Fibroblast of the aortic adventitia (primary cell): ENCODE measurements around the gene SLIT1. TPM values are rescaled to one million over a fixed set of nuclear protein-coding genes. Genes with fewer than 3 reads are reported as not detected.

Experiments
- DNase-seq: peaks from one replicate; pipeline ENCODE4 v3.0.0-alpha.2; 2010; ENCODE audit warnings: low read depth
- H3K4me3 ChIP-seq: 2 replicates; pipeline ENCODE4 v1.5.1; 2011; ENCODE audit warnings: low read depth, mild to moderate bottlenecking, control low read depth, low read length, moderate library complexity
- CTCF ChIP-seq: IDR thresholded peaks from 2 replicates; pipeline ENCODE4 v1.5.1; 2011; ENCODE audit warnings: mild to moderate bottlenecking, low read length, control low read depth, inconsistent platforms; ENCODE audit not compliant: insufficient read depth
- total RNA-seq: library from RNA; depleted of rRNA; stranded (reverse); fragments of >200 nt; gene quantifications from 2 replicates; pipeline ENCODE4 v1.2.3, GENCODE V29; 2012; ENCODE audit warnings: low replicate concordance

SLIT1 gene
- total RNA-seq, 1 donor: 0.09 TPM

DNA sequence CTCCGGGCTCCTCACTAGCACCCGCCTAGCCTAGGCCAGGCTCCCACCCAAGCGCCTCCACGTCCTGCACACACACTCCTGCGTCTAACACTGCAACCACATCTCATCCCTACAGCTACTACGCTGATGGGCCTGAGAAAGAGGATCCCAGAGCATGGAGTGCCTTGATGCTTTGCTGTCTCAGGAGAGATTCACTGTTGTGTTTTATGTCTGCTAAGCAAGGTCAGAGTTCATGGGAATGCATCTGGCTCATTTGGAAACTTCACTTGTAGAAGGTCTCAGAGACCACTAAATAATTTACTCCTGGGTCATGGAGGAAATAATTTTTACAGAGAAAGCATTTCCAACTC is 88.7 kb downstream of the SLIT1 start:
- TF ChIP-seq CTCF: no peak
- DNase-seq: no peak
- no peak overlapping the region for H3K4me3 ChIP-seq

DNA sequence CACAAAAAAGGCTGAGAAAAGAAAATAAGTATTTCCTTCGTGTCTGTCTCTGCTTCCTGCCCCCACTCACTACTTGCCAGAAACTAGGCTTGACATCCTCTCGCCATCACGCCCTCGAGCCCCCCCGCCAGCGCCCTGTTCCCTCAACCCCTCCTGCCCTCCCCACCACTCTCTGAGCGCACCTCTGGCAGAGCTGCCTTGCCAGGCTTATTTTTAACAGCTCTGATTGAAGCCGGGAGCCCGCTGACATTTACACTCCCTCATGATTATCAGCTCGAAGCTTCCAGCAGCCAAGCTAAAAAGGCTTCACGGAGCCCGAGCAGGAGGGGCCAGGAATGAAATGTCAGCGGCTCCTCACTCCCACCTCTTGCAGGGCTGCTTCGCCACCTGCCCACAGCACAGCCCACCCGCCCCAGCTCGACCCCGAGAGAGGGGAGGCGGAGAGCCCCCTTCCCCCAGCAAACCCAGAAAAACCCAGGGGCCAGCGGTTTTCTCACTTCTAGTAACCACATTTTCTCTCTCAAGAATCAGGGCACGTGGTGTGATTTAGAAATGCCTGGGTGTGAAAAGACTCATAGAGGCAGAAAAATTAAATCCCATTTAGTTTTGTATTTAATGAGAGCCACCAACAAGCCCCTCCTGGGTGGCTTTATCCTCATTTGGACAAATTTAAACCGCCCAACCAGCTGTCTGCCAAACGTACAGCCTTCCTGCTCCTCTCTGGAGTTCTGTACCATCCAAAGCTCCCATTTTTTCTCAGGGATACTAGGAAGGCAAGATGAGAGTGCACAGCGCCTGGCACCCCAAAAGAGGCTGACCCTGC is 89.3 kb downstream of the SLIT1 start:
- H3K4me3 ChIP-seq: no peak overlapping the region
- TF ChIP-seq CTCF: no peak
- no peak for DNase-seq

GRCh38 chr10:97095701-97096260 is 90.0 kb downstream of the SLIT1 start:
- no peak for DNase-seq
- no peak overlapping the region for H3K4me3 ChIP-seq
- no peak for TF ChIP-seq CTCF

DNA sequence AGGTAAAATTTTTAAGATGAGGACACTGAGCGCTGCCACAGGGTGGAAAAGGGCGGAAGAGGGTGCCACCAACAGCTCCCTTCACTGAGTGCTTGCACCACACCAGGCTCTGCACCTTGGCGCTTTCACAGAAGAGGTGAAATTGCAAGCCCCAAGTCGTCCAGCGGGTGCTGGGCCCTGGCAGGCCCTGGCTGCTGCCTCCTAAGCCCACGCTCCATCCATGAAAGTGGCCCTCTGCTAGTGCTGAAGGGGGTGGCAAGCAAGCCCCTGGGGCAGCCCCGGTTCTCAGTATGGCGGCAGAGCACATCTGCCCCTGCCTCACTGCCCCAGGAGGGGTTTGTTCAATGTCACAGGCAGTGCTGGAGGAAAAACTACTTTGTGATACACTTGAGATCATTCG is 95.1 kb downstream of the SLIT1 start:
- DNase-seq: no peak
- H3K4me3 ChIP-seq: no peak overlapping the region
- no peak for TF ChIP-seq CTCF

DNA sequence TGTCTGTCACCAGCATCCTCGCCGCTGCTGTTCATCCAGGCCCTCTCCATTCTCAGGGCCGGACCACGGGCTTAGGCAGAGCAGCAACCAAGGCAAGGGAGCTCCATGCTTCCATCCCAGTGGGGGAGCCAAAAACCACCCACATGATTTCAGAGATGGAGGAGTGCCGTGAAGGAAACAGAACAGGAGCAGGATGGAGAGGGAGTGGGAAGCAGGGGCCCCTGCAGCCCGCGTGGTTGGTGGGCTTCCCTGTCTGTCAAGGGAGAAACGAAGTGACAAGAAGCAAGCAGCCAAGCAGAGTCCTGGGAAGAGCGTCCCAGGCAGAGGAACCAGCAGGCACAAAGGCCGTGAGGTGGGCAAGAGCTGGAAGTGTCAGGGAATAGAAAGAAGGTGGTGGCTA is 95.7 kb downstream of the SLIT1 start:
- H3K4me3 ChIP-seq: no peak overlapping the region
- DNase-seq: no peak
- TF ChIP-seq CTCF: no peak

DNA sequence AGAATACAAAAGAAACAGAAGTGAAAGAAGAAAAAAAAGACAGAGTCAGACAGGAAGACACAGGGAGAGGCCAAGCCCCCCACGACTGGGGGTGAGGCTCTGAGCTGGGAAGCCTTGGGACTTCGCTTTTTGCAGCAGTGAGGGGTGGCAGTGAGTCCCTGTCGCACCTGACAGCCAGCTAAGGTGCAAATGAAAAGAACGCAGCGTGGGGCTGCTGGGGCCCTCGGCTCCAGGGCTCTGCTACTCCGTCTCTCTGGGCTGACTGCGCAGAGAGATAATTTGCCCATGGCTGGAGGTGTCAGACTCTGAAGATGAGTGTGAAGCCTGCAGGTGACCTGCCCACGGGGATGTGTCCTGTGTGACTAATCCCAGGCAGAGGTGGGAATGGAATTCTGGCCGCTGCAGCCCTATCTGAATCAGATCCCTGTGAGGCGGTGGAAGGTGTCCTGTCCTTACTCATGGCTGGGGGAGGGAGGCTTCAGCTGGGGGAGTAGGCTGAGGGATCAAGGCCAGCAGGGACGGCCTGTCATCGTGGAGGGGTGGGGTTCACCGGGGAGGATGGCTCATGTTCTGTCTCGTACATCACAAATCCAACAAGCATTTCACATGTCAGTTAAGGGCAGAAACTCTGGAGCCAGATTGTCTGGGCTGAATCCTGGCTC is 96.4 kb downstream of the SLIT1 start:
- TF ChIP-seq CTCF: no peak
- no peak overlapping the region for H3K4me3 ChIP-seq
- no peak for DNase-seq
